OCI-LY7 (cell line): Measurements from ENCODE around the gene CD248. TPM values are rescaled to one million over a fixed set of nuclear protein-coding genes. Genes with fewer than 3 reads are reported as not detected.

Experiments used
- BruUV-seq: library from RNA; stranded (reverse); fragments of 400-500 nt; replicated peaks from 2 replicates; lab custom pipeline; 2021; lab: Mats Ljungman, UMichigan
- CTCF ChIA-PET: fragments of 300-600 bp; sonication (Branson Sonifier 250); formaldehyde crosslinking; loops from one replicate; lab custom pipeline; 2022; ENCODE audit warnings: antibody characterized with exemption; ENCODE audit not compliant: unreplicated experiment; lab: Charles Lee
- POLR2A ChIA-PET: fragments of 300-600 bp; sonication (Branson Sonifier 250); formaldehyde crosslinking; loops from one replicate; lab custom pipeline; 2022; ENCODE audit warnings: antibody characterized with exemption; lab: Charles Lee
- DNase-seq: peaks from one replicate; pipeline ENCODE4 v3.0.0-alpha.2; 2015; ENCODE audit warnings: low spot score
- H2AFZ ChIP-seq: fragments of 200-600 bp; sonication (generic), shearing (Covaris generic); 2 replicates; pipeline ENCODE4 v1.6.1; 2014; ENCODE audit warnings: mild to moderate bottlenecking, antibody characterized with exemption, low read length, moderate library complexity
- H3K27ac ChIP-seq: fragments of 200-600 bp; sonication (generic); 2 replicates; pipeline ENCODE4 v1.5.1; 2014; ENCODE audit warnings: mixed run types, low read depth, mild to moderate bottlenecking, moderate library complexity, low read length, inconsistent platforms; ENCODE audit not compliant: poor library complexity, severe bottlenecking
- H3K36me3 ChIP-seq: fragments of 200-600 bp; sonication (generic); 2 replicates; pipeline ENCODE4 v1.6.1; 2014; ENCODE audit warnings: mild to moderate bottlenecking, antibody characterized with exemption, low read length, moderate library complexity, mixed read lengths; ENCODE audit not compliant: insufficient read depth
- H3K4me1 ChIP-seq: fragments of 200-600 bp; sonication (generic); 2 replicates; pipeline ENCODE4 v1.5.1; 2014; ENCODE audit warnings: mild to moderate bottlenecking, low read length; ENCODE audit not compliant: insufficient read depth, poor library complexity, severe bottlenecking
- H3K4me2 ChIP-seq: fragments of 200-600 bp; sonication (generic); 2 replicates; pipeline ENCODE4 v1.6.1; 2014; ENCODE audit warnings: mild to moderate bottlenecking, low read length
- H3K4me3 ChIP-seq: fragments of 200-600 bp; sonication (generic); 2 replicates; pipeline ENCODE4 v1.5.1; 2014; ENCODE audit warnings: mild to moderate bottlenecking, low read depth, low read length; ENCODE audit not compliant: poor library complexity, severe bottlenecking
- H3K79me2 ChIP-seq: fragments of 200-600 bp; sonication (generic); 2 replicates; pipeline ENCODE4 v1.6.1; 2016; ENCODE audit warnings: low read depth, mild to moderate bottlenecking, low read length, moderate library complexity, mixed read lengths; ENCODE audit not compliant: insufficient read depth
- H3K9me2 ChIP-seq: fragments of 200-600 bp; sonication (generic); 2 replicates; pipeline ENCODE4 v1.6.1; 2016; ENCODE audit warnings: mild to moderate bottlenecking, low read length, mixed read lengths; ENCODE audit not compliant: insufficient read depth
- H3K9me3 ChIP-seq: fragments of 200-600 bp; sonication (generic); 2 replicates; pipeline ENCODE4 v1.6.1; 2014; ENCODE audit warnings: mild to moderate bottlenecking, mixed run types, low read length, mixed read lengths
- H4K20me1 ChIP-seq: fragments of 200-600 bp; sonication (generic); 2 replicates; pipeline ENCODE4 v1.6.1; 2014; ENCODE audit warnings: mild to moderate bottlenecking, antibody characterized with exemption, low read length, moderate library complexity, mixed read lengths; ENCODE audit not compliant: insufficient read depth
- CTCF ChIP-seq: fragments of 200-600 bp; sonication (generic); conservative IDR thresholded peaks from 2 replicates; pipeline ENCODE4 v1.5.1; 2014; ENCODE audit warnings: mild to moderate bottlenecking, antibody characterized with exemption, low read length, moderate library complexity, mixed read lengths
- EZH2phosphoT487 ChIP-seq: fragments of 200-600 bp; sonication (generic); IDR thresholded peaks from 2 replicates; pipeline ENCODE4 v1.6.1; 2018; ENCODE audit warnings: low read depth, borderline replicate concordance, mild to moderate bottlenecking, mixed run types, antibody characterized with exemption, low read length, moderate library complexity, mixed read lengths
- intact Hi-C: fragments of 100-400 bp; cut with micrococcal nuclease; formaldehyde crosslinking; loops from one replicate; pipeline ENCODE4 v1.10.0; 2022; ENCODE audit not compliant: unreplicated experiment
- total RNA-seq, 2 experiments: library from RNA; depleted of rRNA in 1 of 2; stranded (reverse); fragments of >200 nt in 1 of 2; shearing (Covaris generic) in 1 of 2; gene quantifications; 2 replicates each; pipeline ENCODE4 v1.2.3, GENCODE V29; 2014 to 2022

The CD248 gene
- total RNA-seq, 2 experiments from 2014 or later: 0.46 TPM; not detected in 1

GRCh38 chr11:66362481-66363147 is 45.8 kb upstream of the CD248 start:
- no peak for DNase-seq
- Histone ChIP-seq H3K9me3 (no peaks in the 10 kb centered on the region), H3K9me2 (no peaks in the 10 kb centered on the region), H3K4me2 (no peak overlapping the region), H3K79me2 (no peaks in the 10 kb centered on the region), H3K4me1 (no peaks in the 10 kb centered on the region), H2AFZ (no peak overlapping the region), H3K27ac (no peak overlapping the region), H3K36me3 (peaks cover 67% of the 10 kb centered on the region), H3K4me3 (no peak overlapping the region), H4K20me1 (no peaks in the 10 kb centered on the region)
- POLR2A ChIA-PET: no interaction called here
- BruUV-seq: no TSS peak
- intact Hi-C loops: no loop called here
- CTCF ChIA-PET: interaction anchor here (0.5 kb wide), 1 partner anchor 915 kb away, joined by 3 read pairs; no protein-coding TSS in a partner anchor
- TF ChIP-seq EZH2phosphoT487 (no peak), CTCF (no peak)

GRCh38 chr11:66361502-66361941 is 44.7 kb upstream of the CD248 start:
- Histone ChIP-seq H3K4me1 (no peaks in the 10 kb centered on the region), H3K4me2 (no peak overlapping the region), H3K27ac (no peak overlapping the region), H2AFZ (no peak overlapping the region), H3K9me2 (no peaks in the 10 kb centered on the region), H3K4me3 (no peak overlapping the region), H4K20me1 (no peaks in the 10 kb centered on the region), H3K79me2 (no peaks in the 10 kb centered on the region), H3K36me3 (peaks cover 56% of the 10 kb centered on the region), H3K9me3 (no peaks in the 10 kb centered on the region)
- DNase-seq: no peak
- CTCF ChIA-PET: no interaction called here
- no TSS peak for BruUV-seq
- intact Hi-C loops: no loop called here
- POLR2A ChIA-PET: no interaction called here
- no peak for TF ChIP-seq EZH2phosphoT487

- Histone ChIP-seq H3K4me2 (no peak overlapping the region), H3K9me3 (no peaks in the 10 kb centered on the region), H3K36me3 (peaks cover 48% of the 10 kb centered on the region), H4K20me1 (no peaks in the 10 kb centered on the region), H3K79me2 (no peaks in the 10 kb centered on the region), H2AFZ (no peak overlapping the region), H3K27ac (no peak overlapping the region), H3K4me3 (no peak overlapping the region), H3K9me2 (no peaks in the 10 kb centered on the region), H3K4me1 (no peaks in the 10 kb centered on the region)
- intact Hi-C loops: no loop called here
- TF ChIP-seq CTCF: no peak
- no peak for TF ChIP-seq EZH2phosphoT487
- no TSS peak for BruUV-seq
- POLR2A ChIA-PET: interaction anchor here (0.6 kb wide), 1 partner anchor 13 kb away, joined by 3 read pairs; no protein-coding TSS in a partner anchor
- no peak for DNase-seq
- CTCF ChIA-PET: no interaction called here
Measured at GRCh38 chr11:66360406-66361073, 43.7 kb upstream of the CD248 start.
